GM04504 (cell line): ENCODE data around the gene EHD3.

Source experiments
- DNase-seq: peaks from one replicate; pipeline ENCODE4 v3.0.0-alpha.2; 2012; ENCODE audit warnings: low read depth

Gene EHD3

GRCh38 chr2:31233741-31234682 is at the start of gene EHD3:
Gene EHD3 (plus strand): TSS chr2:31234152. CDS start chr2:31234622, 470 bp downstream.
- peak; percentile 75 for DNase-seq

GRCh38 chr2:31187166-31187565 is 46.8 kb upstream of the EHD3 start:
- DNase-seq, result no peak

- no peak for DNase-seq
Measured at GRCh38 chr2:31188131-31188530, 45.8 kb upstream of the EHD3 start.

DNA sequence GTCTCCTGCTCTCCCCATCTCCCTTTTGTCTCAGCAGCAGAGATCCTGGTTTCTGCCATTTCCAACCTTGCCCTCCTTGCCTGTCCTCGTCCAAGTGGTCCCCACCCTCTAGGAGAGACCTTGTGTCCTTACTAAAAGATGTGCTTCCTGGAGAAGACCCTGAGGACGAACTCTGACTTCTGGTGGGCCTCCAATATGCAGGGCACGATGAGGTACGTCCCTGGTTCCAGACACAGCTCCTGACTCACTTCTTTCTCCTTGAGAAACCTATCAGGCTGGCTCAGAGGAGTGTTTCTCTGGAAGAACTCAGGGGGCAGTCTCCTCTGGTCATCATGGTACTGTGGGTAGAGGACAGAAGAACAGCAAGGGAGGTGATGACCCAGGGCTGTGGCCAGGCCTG is 44.8 kb upstream of the EHD3 start:
- DNase-seq, result no peak

DNA sequence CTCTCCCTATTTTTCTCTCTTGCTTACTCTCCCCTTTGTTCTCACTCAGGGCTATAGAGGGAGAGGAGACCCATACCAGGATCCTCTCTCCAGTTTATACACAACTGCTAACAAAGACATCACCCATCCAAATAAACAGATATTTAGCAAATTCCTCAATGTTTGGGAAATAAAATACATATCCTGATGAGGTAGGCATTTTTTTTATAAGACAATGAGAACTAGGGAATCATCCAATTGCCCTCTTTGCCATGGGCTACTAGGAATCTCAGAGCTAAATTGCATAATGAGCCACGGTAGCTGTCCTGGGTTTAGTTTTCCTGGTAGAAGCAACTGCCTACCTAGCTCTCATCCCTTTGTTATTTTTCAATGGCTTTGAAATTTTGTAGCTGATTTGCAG is 43.8 kb upstream of the EHD3 start:
- no peak for DNase-seq

GRCh38 chr2:31191931-31192330 is 42.0 kb upstream of the EHD3 start:
- DNase-seq, result no peak

GRCh38 chr2:31192396-31192795 is 41.6 kb upstream of the EHD3 start:
- DNase-seq, result no peak

GRCh38 chr2:31192851-31193392 is 41.0 kb upstream of the EHD3 start:
- no peak for DNase-seq

DNA sequence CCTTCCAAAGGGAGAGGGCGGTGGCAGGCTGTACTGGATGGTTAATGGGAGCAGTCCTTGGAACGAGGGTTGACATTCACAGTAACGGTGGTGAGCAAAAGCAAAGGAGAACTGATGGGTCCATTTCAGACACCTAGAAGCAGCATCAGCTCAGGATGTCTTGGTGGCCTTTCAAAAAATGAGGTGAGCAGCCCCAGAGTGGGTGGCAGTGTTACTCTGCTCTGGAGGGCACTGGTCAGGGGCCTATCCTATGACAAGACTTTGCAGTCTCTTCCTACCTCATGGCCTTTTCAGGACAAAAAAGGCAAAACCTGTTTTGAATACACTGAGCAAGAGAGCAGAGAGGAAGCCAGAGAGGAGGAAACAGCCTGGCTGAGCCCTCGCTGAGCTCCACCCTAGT is 40.1 kb upstream of the EHD3 start:
- no peak for DNase-seq

DNA sequence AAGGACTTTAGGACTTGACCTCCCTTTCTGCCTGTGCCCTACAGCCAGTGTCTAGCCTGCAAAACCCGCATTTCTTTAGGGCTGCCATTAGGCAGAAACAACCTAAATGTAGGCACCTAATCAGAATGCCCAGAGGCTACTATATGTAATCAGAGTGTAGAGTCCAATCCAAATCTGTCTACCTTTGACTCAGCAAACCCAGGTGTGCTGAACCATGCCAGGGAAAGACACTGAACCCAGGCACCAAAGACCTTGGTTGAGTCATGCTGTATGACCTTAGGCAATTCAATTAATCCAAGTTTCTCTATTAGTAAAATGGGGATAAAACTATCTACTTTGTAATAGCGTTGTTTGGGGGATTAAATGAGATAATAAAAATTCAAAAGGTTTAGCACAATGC is 37.3 kb upstream of the EHD3 start:
- DNase-seq, result no peak

- no peak for DNase-seq
Measured at GRCh38 chr2:31197166-31197565, 36.8 kb upstream of the EHD3 start.

GRCh38 chr2:31197669-31198068 is 36.3 kb upstream of the EHD3 start:
- no peak for DNase-seq

DNA sequence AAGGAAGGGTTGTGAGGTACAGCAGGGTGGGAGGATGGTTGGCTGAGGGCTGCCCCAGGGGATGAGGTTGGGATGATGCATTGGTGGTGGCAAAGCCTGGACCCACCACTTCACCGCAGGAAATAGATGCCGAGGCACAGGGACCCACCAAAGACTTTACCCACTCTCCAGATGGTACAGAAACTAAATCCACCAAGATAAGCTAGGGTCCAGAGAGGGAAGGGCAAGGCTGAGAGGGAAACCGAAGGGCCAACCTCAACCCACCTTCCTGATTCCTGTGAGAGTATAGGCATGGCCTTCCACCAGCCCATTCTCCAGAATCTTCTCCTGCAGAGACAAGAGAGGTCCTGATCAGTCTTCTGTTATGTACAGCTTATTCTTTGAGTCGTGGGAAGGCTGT is 34.7 kb upstream of the EHD3 start:
- no peak for DNase-seq

GRCh38 chr2:31200972-31201371 is 33.0 kb upstream of the EHD3 start:
- DNase-seq, result no peak

DNA sequence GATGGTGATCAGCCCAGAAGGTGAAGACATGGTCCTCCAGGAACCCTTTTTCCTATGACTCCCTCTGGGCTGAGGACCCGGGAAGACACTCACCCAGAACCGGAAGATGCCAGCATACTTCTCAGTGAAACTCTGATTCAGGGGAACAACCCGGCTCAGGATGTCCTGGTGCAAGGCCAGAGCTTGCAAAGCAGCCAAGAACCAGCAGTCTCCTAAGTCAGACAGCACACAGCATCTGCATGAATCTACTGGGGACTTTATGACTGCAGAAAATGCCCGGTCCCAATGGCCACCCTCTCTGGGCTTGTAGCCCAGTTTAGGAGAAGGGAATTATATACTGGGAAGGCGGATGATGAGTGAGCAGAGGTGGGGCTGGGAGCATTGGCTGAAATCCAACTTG is 31.9 kb upstream of the EHD3 start:
- DNase-seq, result no peak

GRCh38 chr2:31202833-31203232 is 31.1 kb upstream of the EHD3 start:
- no peak for DNase-seq

GRCh38 chr2:31203916-31204315 is 30.0 kb upstream of the EHD3 start:
- no peak for DNase-seq

DNA sequence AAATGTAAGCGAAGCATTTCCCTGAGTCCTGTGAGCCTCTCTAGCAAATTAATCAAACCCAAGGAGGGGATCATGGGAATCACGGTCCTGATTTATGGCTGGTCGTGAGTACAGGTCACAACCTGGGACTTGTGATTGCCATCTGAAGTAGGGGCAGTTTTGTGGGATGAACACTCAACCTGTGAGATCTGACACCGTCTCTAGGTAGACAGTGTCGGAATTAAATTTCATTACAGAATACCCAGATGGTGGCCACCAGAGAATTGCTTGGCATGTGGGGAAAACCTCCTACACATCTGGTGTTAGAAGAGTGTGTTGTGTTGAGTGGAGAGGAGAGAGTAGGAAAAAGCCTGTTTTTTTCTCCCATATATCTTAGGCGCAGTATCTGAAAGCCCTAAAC is 29.2 kb upstream of the EHD3 start:
- no peak for DNase-seq

DNA sequence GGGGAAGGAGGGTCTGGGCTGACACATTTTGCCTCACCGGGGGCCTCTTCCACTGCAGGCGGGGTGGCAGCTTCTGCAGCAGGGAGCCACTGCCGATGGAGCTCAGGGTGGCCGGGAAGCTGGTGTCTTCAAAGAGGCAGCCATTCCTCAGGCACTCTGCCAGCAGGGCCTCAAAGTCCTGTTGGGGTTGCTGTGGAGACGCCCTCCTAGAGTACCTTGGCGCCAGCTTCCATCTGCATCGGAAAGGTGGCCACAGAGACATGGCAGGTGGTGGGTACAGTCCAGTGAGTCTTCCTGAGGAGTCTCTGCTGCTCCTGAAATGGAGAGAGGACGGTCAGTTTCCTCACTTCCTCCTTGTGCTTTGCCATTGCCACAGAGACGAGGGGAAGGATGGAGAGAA is 28.8 kb upstream of the EHD3 start:
- no peak for DNase-seq

DNA sequence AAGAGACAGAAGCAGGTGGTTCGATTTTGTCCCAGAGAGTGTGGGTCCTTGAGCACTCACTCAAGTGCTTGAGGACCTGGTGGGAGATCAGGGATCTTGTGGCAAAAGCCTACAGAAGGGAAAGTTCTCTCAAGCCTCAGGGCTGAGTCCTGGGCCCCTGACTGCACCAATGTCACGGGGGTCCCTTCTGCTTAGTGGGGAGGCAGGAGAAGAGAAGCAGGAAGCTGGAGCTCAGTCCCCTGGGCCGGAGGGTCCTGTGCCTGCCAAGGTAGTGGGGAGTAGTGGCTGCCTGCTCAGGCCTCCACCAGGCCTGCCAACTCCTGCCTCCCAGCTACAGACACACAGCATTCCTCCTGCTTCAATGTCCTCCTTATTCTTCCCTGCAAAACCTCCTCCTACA is 28.3 kb upstream of the EHD3 start:
- DNase-seq, result no peak

DNA sequence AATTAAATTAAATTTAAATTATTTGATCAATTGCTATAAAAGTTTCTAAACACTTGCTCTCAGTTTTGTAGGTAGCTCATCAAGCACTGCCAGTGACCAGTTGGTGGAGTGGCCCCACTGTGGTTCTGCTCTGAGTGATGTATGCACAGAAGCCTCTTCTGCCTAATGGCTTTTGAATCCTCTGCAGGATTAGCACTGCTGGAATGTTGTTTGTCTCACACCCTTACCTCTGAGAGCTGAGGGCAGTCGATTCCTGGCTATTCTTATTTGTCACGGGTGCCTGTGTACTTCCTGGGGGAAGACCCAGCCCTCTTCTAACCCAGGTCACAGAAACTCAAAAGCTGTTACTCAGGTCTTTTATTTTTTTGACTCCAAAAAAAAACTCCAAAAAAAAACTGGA is 26.2 kb upstream of the EHD3 start:
- no peak for DNase-seq

GRCh38 chr2:31208240-31208639 is 25.7 kb upstream of the EHD3 start:
- no peak for DNase-seq

- no peak for DNase-seq
Measured at GRCh38 chr2:31212659-31213600, 21.0 kb upstream of the EHD3 start.
